Nephron progenitor cell (in vitro differentiated cells): ENCODE data around the gene SLC6A3.

Experiments used
- DNase-seq: peaks from one replicate; pipeline ENCODE4 v3.0.0; 2021
- H3K27ac Mint-ChIP-seq: 2 replicates; pipeline ENCODE4 v1.8.0; 2021; ENCODE audit warnings: mild to moderate bottlenecking, moderate library complexity, mixed read lengths
- H3K27me3 Mint-ChIP-seq: 2 replicates; pipeline ENCODE4 v1.8.0; 2021; ENCODE audit warnings: mild to moderate bottlenecking, low read depth, mixed read lengths; ENCODE audit not compliant: poor library complexity
- H3K36me3 Mint-ChIP-seq: 2 replicates; pipeline ENCODE4 v1.8.0; 2021; ENCODE audit warnings: low read depth, mixed read lengths
- H3K4me1 Mint-ChIP-seq: 2 replicates; pipeline ENCODE4 v1.8.0; 2021; ENCODE audit warnings: mixed read lengths
- H3K4me3 Mint-ChIP-seq: 2 replicates; pipeline ENCODE4 v1.8.0; 2021; ENCODE audit warnings: mild to moderate bottlenecking, moderate library complexity, mixed read lengths
- H3K9me3 Mint-ChIP-seq: 2 replicates; pipeline ENCODE4 v1.8.0; 2021; ENCODE audit warnings: mild to moderate bottlenecking, moderate library complexity, mixed read lengths
- CTCF ChIP-seq: fragments of 200-600 bp; sonication (generic); IDR thresholded peaks from 2 replicates; pipeline ENCODE4 v1.5.0; 2021; ENCODE audit warnings: antibody characterized with exemption

SLC6A3 gene

DNA sequence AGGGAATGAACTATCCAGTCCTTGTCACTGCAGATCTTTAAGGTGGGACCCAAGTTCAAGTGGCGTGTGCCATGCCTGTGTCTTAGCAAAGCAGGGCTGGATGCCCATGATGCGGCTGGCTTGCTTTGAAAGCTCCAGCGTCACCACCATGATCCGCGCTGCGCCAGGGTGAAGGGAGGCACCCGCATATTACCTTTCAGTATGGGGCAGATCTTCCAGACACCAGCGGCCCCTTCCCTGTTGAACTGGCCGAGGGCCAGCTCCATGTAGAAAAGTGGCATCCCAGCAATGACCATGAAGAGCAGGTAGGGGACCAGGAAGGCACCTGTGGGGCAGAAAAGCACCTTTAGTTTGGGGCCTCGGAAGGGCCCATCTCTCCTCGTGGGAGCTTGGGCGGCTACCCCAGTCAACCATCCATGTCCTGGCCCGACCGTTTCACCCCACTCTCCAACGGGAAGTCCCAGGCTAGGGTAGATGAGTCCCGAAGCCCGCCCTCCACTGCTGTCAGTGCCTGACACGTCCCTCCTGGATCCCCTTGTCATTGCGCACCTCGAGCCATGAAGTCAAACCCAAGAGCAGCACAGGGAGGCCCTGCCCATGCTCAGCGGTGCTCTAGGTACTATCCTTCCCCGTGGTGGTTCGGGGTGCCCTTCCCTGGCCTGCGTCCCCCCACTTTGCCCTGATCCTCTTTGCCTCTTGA, 3.9 kb downstream of the SLC6A3 start:
- Mint-ChIP-seq H3K36me3 (no peaks in the 10 kb centered on the region), H3K4me1 (peaks cover 11% of the 10 kb centered on the region), H3K27me3 (peaks cover 89% of the 10 kb centered on the region), H3K4me3 (no peak overlapping the region), H3K27ac (no peak overlapping the region), H3K9me3 (peaks cover 11% of the 10 kb centered on the region)
- DNase-seq: no peak
- TF ChIP-seq CTCF: no peak

GRCh38 chr5:1440098-1440493, 5.1 kb downstream of the SLC6A3 start:
- H3K27me3 Mint-ChIP-seq: peaks cover 80% of the 10 kb centered on the region
- no peak overlapping the region for H3K4me3 Mint-ChIP-seq
- peaks cover 11% of the 10 kb centered on the region for H3K9me3 Mint-ChIP-seq
- peaks cover 11% of the 10 kb centered on the region for H3K4me1 Mint-ChIP-seq
- no peak for TF ChIP-seq CTCF
- no peaks in the 10 kb centered on the region for H3K36me3 Mint-ChIP-seq
- DNase-seq: no peak
- no peak overlapping the region for H3K27ac Mint-ChIP-seq

- no peak overlapping the region for H3K27ac Mint-ChIP-seq
- no peak for TF ChIP-seq CTCF
- H3K4me3 Mint-ChIP-seq: no peak overlapping the region
- peaks cover 77% of the 10 kb centered on the region for H3K27me3 Mint-ChIP-seq
- H3K9me3 Mint-ChIP-seq: peaks cover 13% of the 10 kb centered on the region
- no peak for DNase-seq
- peaks cover 11% of the 10 kb centered on the region for H3K4me1 Mint-ChIP-seq
- no peaks in the 10 kb centered on the region for H3K36me3 Mint-ChIP-seq
These were observed 5.7 kb downstream of the SLC6A3 start for GRCh38 chr5:1439388-1440097.

GRCh38 chr5:1438871-1439270, 6.4 kb downstream of the SLC6A3 start:
- Mint-ChIP-seq H3K4me3 (no peak overlapping the region), H3K4me1 (peaks cover 5% of the 10 kb centered on the region), H3K27ac (no peak overlapping the region), H3K27me3 (peaks cover 75% of the 10 kb centered on the region), H3K9me3 (peaks cover 17% of the 10 kb centered on the region), H3K36me3 (no peaks in the 10 kb centered on the region)
- TF ChIP-seq CTCF: no peak
- DNase-seq: no peak

DNA sequence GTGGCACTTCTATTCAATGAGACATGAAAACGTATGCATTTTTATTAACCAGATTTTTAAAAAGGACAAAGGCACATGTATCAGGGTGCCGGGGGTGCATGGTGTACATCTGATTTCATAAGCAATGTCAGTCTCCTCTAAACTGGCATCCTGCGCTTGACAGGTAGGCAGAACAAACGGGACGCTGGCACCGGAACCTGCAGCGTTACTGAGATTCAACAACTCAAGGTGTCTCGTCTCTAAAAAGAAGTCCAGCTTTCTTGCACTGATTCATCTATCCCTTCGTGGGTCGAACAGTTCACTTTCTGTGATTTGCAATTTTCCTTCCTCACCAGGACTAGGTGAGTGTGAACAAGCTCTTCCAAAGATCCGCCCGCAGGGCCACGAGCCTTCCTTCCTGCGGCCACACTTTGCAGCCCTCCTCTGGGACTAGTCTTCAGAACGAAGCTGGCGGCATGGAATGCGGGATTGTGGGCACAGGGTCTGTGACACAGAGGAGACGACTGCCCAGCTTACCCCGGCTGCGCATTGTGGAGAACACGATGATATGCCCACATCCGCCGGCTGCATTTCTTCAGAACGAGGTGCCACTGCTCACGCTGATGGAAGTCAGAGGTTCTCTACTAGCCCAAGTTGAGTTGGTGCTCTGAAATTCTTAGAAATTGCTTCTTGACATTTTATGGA, 7.2 kb downstream of the SLC6A3 start:
- Mint-ChIP-seq H3K4me1 (peaks cover 5% of the 10 kb centered on the region), H3K27ac (no peak overlapping the region), H3K36me3 (no peaks in the 10 kb centered on the region), H3K9me3 (peaks cover 26% of the 10 kb centered on the region), H3K27me3 (peaks cover 70% of the 10 kb centered on the region), H3K4me3 (no peak overlapping the region)
- TF ChIP-seq CTCF: no peak
- no peak for DNase-seq
